GM23338 (cell line): ENCODE data around the gene ABO. TPM values are rescaled to one million over a fixed set of nuclear protein-coding genes. Genes with fewer than 3 reads are reported as not detected.

Experiments used
- ATAC-seq: fragments of 200-7000 bp; cut with Tn5 transposase; 3 replicates; pipeline ENCODE4 v1.9.1; 2020
- DNase-seq: peaks from one replicate; pipeline ENCODE4 v3.0.0-alpha.2; 2015; ENCODE audit warnings: low spot score
- H2AFZ ChIP-seq: fragments of 200-600 bp; sonication (generic); 2 replicates; pipeline ENCODE4 v1.8.0; 2016; ENCODE audit warnings: antibody characterized with exemption, mild to moderate bottlenecking, moderate library complexity
- H3F3A ChIP-seq: fragments of 200-600 bp; sonication (generic); replicated peaks from 2 replicates; pipeline ENCODE4 v1.8.0; 2017; ENCODE audit warnings: antibody characterized with exemption, mixed run types, low read depth
- H3K27ac ChIP-seq: fragments of 200-600 bp; sonication (generic); 2 replicates; pipeline ENCODE4 v1.6.1; 2016; ENCODE audit warnings: low read depth
- H3K27me3 ChIP-seq: fragments of 200-600 bp; sonication (generic); 2 replicates; pipeline ENCODE4 v1.8.0; 2016; ENCODE audit warnings: mild to moderate bottlenecking, mixed run types, moderate library complexity; ENCODE audit not compliant: insufficient read depth
- H3K36me3 ChIP-seq: fragments of 200-600 bp; sonication (generic); 2 replicates; pipeline ENCODE4 v1.8.0; 2016; ENCODE audit warnings: mild to moderate bottlenecking; ENCODE audit not compliant: insufficient read depth
- H3K4me1 ChIP-seq: fragments of 200-600 bp; sonication (generic); 2 replicates; pipeline ENCODE4 v1.8.0; 2016; ENCODE audit warnings: mild to moderate bottlenecking, moderate library complexity; ENCODE audit not compliant: insufficient read depth
- H3K4me2 ChIP-seq: fragments of 200-600 bp; sonication (generic); 2 replicates; pipeline ENCODE4 v1.7.1; 2017; ENCODE audit warnings: mixed run types
- H3K4me3 ChIP-seq: fragments of 200-600 bp; sonication (generic); 2 replicates; pipeline ENCODE4 v1.6.1; 2016; ENCODE audit warnings: mixed run types
- H3K79me2 ChIP-seq: fragments of 200-600 bp; sonication (generic); replicated peaks from 2 replicates; pipeline ENCODE4 v1.8.0; 2017; ENCODE audit warnings: mild to moderate bottlenecking; ENCODE audit not compliant: insufficient read depth
- H3K9me2 ChIP-seq: fragments of 200-600 bp; sonication (generic); 2 replicates; pipeline ENCODE4 v1.8.0; 2017; ENCODE audit not compliant: insufficient read depth
- H4K20me1 ChIP-seq: fragments of 200-600 bp; sonication (generic); replicated peaks from 2 replicates; pipeline ENCODE4 v1.8.0; 2017; ENCODE audit warnings: mild to moderate bottlenecking; ENCODE audit not compliant: insufficient read depth
- H3K27ac Mint-ChIP-seq: 2 replicates; pipeline ENCODE4 v1.8.0; 2020; ENCODE audit warnings: inconsistent platforms, mild to moderate bottlenecking, moderate library complexity, mixed read lengths
- H3K27me3 Mint-ChIP-seq: 3 replicates; pipeline ENCODE4 v1.8.0; 2022; ENCODE audit warnings: low read depth, mild to moderate bottlenecking, moderate library complexity, mixed read lengths, inconsistent platforms; ENCODE audit not compliant: insufficient read depth, poor library complexity
- H3K36me3 Mint-ChIP-seq: 3 replicates; pipeline ENCODE4 v1.8.0; 2021; ENCODE audit warnings: low read depth, mild to moderate bottlenecking, inconsistent platforms, moderate library complexity, mixed read lengths
- H3K4me1 Mint-ChIP-seq: 3 replicates; pipeline ENCODE4 v1.8.0; 2020; ENCODE audit warnings: mild to moderate bottlenecking, inconsistent platforms, mixed read lengths
- H3K4me3 Mint-ChIP-seq: 3 replicates; pipeline ENCODE4 v1.8.0; 2021; ENCODE audit warnings: moderate library complexity, mild to moderate bottlenecking, inconsistent platforms, mixed read lengths
- H3K9me3 Mint-ChIP-seq: 3 replicates; pipeline ENCODE4 v1.8.0; 2020; ENCODE audit warnings: moderate library complexity, mild to moderate bottlenecking, inconsistent platforms, mixed read lengths
- CREB1 ChIP-seq: fragments of 250-450 bp; sonication (Bioruptor Pico); IDR thresholded peaks from 2 replicates; pipeline ENCODE4 v1.5.0; 2020; ENCODE audit warnings: low read depth, mild to moderate bottlenecking, moderate library complexity
- CTCF ChIP-seq, 2 experiments: fragments of 200-600 bp in 1 of 2; sonication (generic) in 1 of 2; conservative IDR thresholded peaks; 2 replicates each; pipeline versions ENCODE4 v1.5.1 to v1.6.1; 2016 to 2017; ENCODE audit warnings: antibody characterized with exemption in 2 of 2, low read depth in 2 of 2, mild to moderate bottlenecking in 2 of 2, moderate library complexity in 1 of 2
- ETS1 ChIP-seq: IDR thresholded peaks from 2 replicates; pipeline ENCODE4 v1.6.1; 2016; ENCODE audit warnings: antibody characterized with exemption
- EZH2 ChIP-seq: fragments of 200-600 bp; sonication (generic); IDR thresholded peaks from one replicate; pipeline ENCODE4 v1.8.0; 2017; ENCODE audit warnings: antibody characterized with exemption, mild to moderate bottlenecking, low read depth; ENCODE audit not compliant: unreplicated experiment
- EZH2phosphoT487 ChIP-seq: fragments of 200-600 bp; sonication (generic); IDR thresholded peaks from one replicate; pipeline ENCODE4 v1.8.1; 2018; ENCODE audit warnings: antibody characterized with exemption; ENCODE audit not compliant: unreplicated experiment
- JUNB ChIP-seq: IDR thresholded peaks from one replicate; pipeline ENCODE4 v1.6.1; 2016; ENCODE audit warnings: antibody characterized with exemption; ENCODE audit not compliant: unreplicated experiment
- NANOG ChIP-seq: IDR thresholded peaks from 2 replicates; pipeline ENCODE4 v1.6.1; 2016; ENCODE audit warnings: antibody characterized with exemption, borderline replicate concordance
- POLR2AphosphoS5 ChIP-seq: IDR thresholded peaks from 2 replicates; pipeline ENCODE4 v1.6.1; 2016; ENCODE audit warnings: antibody characterized with exemption, low read depth
- REST ChIP-seq: IDR thresholded peaks from one replicate; pipeline ENCODE4 v1.6.1; 2018; ENCODE audit warnings: antibody characterized with exemption; ENCODE audit not compliant: unreplicated experiment
- STAT1 ChIP-seq: IDR thresholded peaks from one replicate; pipeline ENCODE4 v1.6.1; 2016; ENCODE audit warnings: antibody characterized with exemption; ENCODE audit not compliant: unreplicated experiment
- ZNF114 ChIP-seq: fragments of 250-450 bp; sonication (Bioruptor Pico); IDR thresholded peaks from 2 replicates; pipeline ENCODE4 v1.5.0; 2020; ENCODE audit warnings: mild to moderate bottlenecking, moderate library complexity
- ZNF331 ChIP-seq: fragments of 250-450 bp; sonication (Bioruptor Pico); IDR thresholded peaks from 2 replicates; pipeline ENCODE4 v1.5.0; 2020; ENCODE audit warnings: low read depth, mild to moderate bottlenecking, moderate library complexity
- polyA plus RNA-seq: library from polyadenylated mRNA; unstranded; fragments of >200 nt; fragmentation: Nextera tagmentation; extraction: Ambion mirVana; gene quantifications from 2 replicates; pipeline ENCODE4 v1.2.1, GENCODE V29; 2016
- total RNA-seq: library from RNA; depleted of rRNA; stranded (reverse); fragments of >200 nt; shearing (Covaris generic); gene quantifications from 2 replicates; pipeline ENCODE4 v1.2.3, GENCODE V29; 2014

ABO gene
- total and polyA plus RNA-seq, 2 experiments from 2014 or later = 0.28 to 0.34 TPM

DNA sequence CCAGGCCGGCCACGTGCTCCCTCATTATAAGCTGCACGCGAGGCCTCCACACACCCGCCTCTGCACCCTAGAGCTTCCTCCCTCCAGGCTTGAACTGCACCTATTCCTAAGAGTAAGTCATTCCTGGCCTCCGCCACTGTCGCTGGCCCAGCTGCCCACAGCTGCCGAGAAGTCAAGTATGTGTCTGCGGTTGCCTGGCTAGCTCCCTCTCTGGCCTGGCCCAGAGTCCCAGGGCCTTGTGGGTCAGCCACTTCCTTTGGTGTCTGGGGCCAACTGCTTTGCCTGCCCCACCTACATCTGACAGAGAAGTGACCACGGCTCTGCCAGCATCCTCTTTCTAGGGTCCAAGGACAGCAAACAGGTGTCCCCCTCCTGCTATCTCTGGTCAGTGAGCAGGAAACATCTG is 18.3 kb downstream of the ABO start:
- Histone ChIP-seq H3K4me1 (no peaks in the 10 kb centered on the region; the same call in 1 of the 2 replicates), H2AFZ (no peak overlapping the region), H3K36me3 (no peaks in the 10 kb centered on the region), H4K20me1 (no peaks in the 10 kb centered on the region), H3F3A (no peaks in the 10 kb centered on the region), H3K79me2 (no peaks in the 10 kb centered on the region), H3K4me2 (no peak overlapping the region), H3K27me3 (no peaks in the 10 kb centered on the region), H3K27ac (no peak overlapping the region), H3K4me3 (no peak overlapping the region), H3K9me2 (no peaks in the 10 kb centered on the region)
- Mint-ChIP-seq H3K36me3 (no peaks in the 10 kb centered on the region), H3K4me1 (peaks cover 8% of the 10 kb centered on the region), H3K4me3 (no peak overlapping the region), H3K27ac (no peak overlapping the region), H3K27me3 (peaks cover 15% of the 10 kb centered on the region), H3K9me3 (no peaks in the 10 kb centered on the region)
- ATAC-seq (no peak), DNase-seq (no peak)
- TF ChIP-seq CREB1 (CRISPR knock-in tag) (no peak), JUNB (no peak), NANOG (no peak)

GRCh38 chr9:133256136-133256461 is 18.9 kb downstream of the ABO start:
- no peaks in the 10 kb centered on the region for H3K36me3 ChIP-seq
- H3K36me3 Mint-ChIP-seq = no peaks in the 10 kb centered on the region
- H3K27me3 ChIP-seq = no peaks in the 10 kb centered on the region
- DNase-seq = no peak
- no peaks in the 10 kb centered on the region for H3K9me2 ChIP-seq
- no peak overlapping the region for H3K27ac Mint-ChIP-seq
- ATAC-seq = no peak
- H3K4me2 ChIP-seq = no peak overlapping the region
- peaks cover 8% of the 10 kb centered on the region for H3K4me1 Mint-ChIP-seq
- no peak overlapping the region for H3K4me3 Mint-ChIP-seq
- H3K9me3 Mint-ChIP-seq = no peaks in the 10 kb centered on the region
- no peaks in the 10 kb centered on the region for H3F3A ChIP-seq
- H3K27me3 Mint-ChIP-seq = peaks cover 15% of the 10 kb centered on the region
- no peaks in the 10 kb centered on the region for H3K79me2 ChIP-seq
- H3K27ac ChIP-seq = no peak overlapping the region
- H3K4me1 ChIP-seq = no peaks in the 10 kb centered on the region; the same call in 1 of the 2 replicates
- no peaks in the 10 kb centered on the region for H4K20me1 ChIP-seq
- H2AFZ ChIP-seq = no peak overlapping the region
- H3K4me3 ChIP-seq = no peak overlapping the region
- TF ChIP-seq CREB1 (CRISPR knock-in tag) (no peak), ZNF114 (CRISPR knock-in tag) (no peak), JUNB (no peak), REST (no peak), STAT1 (no peak), ETS1 (no peak), POLR2AphosphoS5 (no peak), ZNF331 (CRISPR knock-in tag) (no peak), EZH2phosphoT487 (no peak), EZH2 (no peak), CTCF (conservative IDR thresholded peaks at IDR 0.05; ENCODE audit: low read depth in 2 of 2) (no peak), NANOG (no peak)
